ENCODE measurements around the gene PVALEF. TPM values are rescaled to one million over a fixed set of nuclear protein-coding genes. Genes with fewer than 3 reads are reported as not detected.
A peak's percentile ranks its signal among the peaks of the same experiment; 100 is the strongest.

The PVALEF gene
- total and polyA plus RNA-seq, 2 experiments from 2014 or later = 0.37 to 0.86 TPM

GRCh38 chr17:81119223-81120148, 45.8 kb upstream of the PVALEF start:
- peak; percentile 80 to 97 for DNase-seq (ENCODE audit: low read depth in 1 of 2, low spot score in 1 of 2)
- Histone ChIP-seq H3K9me3 (ENCODE audit: low read depth) (no peaks in the 10 kb centered on the region), H3K36me3 (no peaks in the 10 kb centered on the region), H3K4me3 (peak overlapping the region; percentile 1), H3K27me3 (no peaks in the 10 kb centered on the region), H3K4me1 (ENCODE audit: low read depth) (no peaks in the 10 kb centered on the region), H3K27ac (no peak overlapping the region)
- TF ChIP-seq, protein P1, sequence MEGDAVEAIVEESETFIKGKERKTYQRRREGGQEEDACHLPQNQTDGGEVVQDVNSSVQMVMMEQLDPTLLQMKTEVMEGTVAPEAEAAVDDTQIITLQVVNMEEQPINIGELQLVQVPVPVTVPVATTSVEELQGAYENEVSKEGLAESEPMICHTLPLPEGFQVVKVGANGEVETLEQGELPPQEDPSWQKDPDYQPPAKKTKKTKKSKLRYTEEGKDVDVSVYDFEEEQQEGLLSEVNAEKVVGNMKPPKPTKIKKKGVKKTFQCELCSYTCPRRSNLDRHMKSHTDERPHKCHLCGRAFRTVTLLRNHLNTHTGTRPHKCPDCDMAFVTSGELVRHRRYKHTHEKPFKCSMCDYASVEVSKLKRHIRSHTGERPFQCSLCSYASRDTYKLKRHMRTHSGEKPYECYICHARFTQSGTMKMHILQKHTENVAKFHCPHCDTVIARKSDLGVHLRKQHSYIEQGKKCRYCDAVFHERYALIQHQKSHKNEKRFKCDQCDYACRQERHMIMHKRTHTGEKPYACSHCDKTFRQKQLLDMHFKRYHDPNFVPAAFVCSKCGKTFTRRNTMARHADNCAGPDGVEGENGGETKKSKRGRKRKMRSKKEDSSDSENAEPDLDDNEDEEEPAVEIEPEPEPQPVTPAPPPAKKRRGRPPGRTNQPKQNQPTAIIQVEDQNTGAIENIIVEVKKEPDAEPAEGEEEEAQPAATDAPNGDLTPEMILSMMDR (IDR thresholded peaks at IDR 0.05; ENCODE audit: low read depth, low read length) = peak; percentile 17

GRCh38 chr17:81120149-81120484, 45.2 kb upstream of the PVALEF start:
- H3K27me3 ChIP-seq = no peaks in the 10 kb centered on the region
- no peaks in the 10 kb centered on the region for H3K36me3 ChIP-seq
- no peak overlapping the region for H3K27ac ChIP-seq
- no peak for DNase-seq (ENCODE audit: low read depth in 1 of 2, low spot score in 1 of 2)
- TF ChIP-seq, protein P1 (IDR thresholded peaks at IDR 0.05; ENCODE audit: low read depth, low read length) = no peak
- no peaks in the 10 kb centered on the region for H3K4me1 ChIP-seq (ENCODE audit: low read depth)
- no peaks in the 10 kb centered on the region for H3K9me3 ChIP-seq (ENCODE audit: low read depth)
- H3K4me3 ChIP-seq = no peak overlapping the region

DNA sequence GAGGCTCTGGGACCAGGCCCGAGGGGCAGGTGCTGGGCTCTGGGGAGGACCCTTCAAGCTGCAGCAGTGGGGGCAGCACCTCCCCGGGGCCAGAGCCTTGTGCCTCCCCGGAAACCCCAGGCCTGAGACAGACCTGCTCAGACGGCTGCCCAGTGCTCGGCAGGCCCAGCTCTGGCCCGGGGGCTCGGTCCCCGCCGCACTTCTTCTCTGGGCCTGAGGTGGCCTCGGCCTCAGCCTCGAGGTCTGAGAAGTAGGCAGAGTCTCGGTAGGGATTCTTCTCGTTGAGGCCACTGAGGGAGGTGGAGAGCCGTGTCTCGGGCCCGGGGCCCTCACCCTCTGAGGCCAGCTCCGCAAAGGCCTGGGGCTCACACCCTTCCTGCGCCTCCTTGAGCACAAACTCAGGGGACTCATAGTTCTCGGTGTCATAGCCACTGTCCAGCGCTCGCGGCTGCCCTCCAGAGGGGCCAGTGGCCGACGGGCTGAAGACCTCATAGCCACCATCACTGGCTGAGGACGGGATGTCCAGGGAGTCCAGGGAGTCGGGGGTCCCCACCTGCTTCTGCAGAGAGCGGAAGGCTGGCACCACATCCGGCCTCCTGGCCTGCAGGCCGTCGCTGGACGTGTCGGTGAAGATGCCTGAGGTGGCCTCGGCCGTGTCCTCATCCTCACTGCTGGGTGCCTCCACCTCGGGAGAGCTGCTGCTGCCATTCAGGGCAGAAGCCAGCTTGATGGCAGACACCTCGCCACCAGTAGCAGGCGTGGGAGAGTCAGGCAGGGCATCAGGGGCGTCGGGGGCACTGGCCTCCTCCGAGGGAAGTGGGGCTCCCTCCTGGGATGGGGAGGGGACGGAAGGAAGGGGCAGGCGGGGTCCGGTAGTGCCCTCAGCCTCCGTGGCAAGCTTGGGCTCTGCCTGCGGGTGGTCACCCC, 44.3 kb upstream of the PVALEF start:
- no peak for DNase-seq (ENCODE audit: low read depth in 1 of 2, low spot score in 1 of 2)
- H3K36me3 ChIP-seq = no peaks in the 10 kb centered on the region

GRCh38 chr17:81121841-81122733, 43.2 kb upstream of the PVALEF start:
- no peak for DNase-seq (ENCODE audit: low read depth in 1 of 2, low spot score in 1 of 2)
- Histone ChIP-seq H3K4me1 (ENCODE audit: low read depth) (no peaks in the 10 kb centered on the region), H3K4me3 (no peak overlapping the region), H3K36me3 (no peaks in the 10 kb centered on the region), H3K9me3 (ENCODE audit: low read depth) (no peaks in the 10 kb centered on the region), H3K27me3 (no peaks in the 10 kb centered on the region), H3K27ac (no peak overlapping the region)
- TF ChIP-seq, protein P1 (IDR thresholded peaks at IDR 0.05; ENCODE audit: low read depth, low read length) = no peak

More for the DNA sequence above, 44.3 kb upstream of the PVALEF start:
- H3K4me1 ChIP-seq (ENCODE audit: low read depth) = no peaks in the 10 kb centered on the region
- H3K27me3 ChIP-seq = no peaks in the 10 kb centered on the region
- no peak overlapping the region for H3K27ac ChIP-seq
- no peaks in the 10 kb centered on the region for H3K9me3 ChIP-seq (ENCODE audit: low read depth)
- TF ChIP-seq, protein P1 (IDR thresholded peaks at IDR 0.05; ENCODE audit: low read depth, low read length) = no peak
- H3K4me3 ChIP-seq = no peak overlapping the region
